Measurements from ENCODE around the gene SORCS3.

Gene SORCS3

DNA sequence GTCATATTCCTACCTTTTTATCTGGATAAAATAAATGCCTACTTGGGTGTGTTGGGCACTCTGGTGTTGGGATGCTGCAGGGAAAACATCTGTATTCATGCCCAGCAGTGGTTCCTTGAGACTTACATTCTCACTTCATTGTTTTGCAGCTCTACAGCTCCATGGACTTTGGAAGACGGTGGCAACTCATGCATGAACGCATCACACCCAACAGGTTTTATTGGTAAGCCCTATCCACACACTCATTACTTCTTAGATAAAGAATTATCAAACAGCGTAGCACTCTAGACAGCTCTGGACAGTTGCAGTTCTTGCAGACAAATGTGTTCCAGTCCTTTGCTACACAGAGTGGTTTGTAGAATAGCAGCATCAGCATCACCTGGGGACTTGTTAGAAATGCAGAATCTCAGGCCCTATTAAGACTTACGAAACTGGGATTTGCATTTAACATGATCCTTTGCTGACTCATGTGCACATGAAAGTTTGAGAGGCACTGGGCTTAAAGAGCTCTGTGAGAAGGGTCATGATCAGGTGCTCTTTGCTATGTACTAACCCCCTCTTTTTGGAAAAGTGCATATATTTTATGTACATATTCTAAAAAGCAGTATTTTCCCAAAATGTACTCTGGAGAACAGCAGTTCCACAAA is 401.9 kb downstream of the SORCS3 start:
- CTCF ChIA-PET, result no interaction called here
- POLR2A ChIA-PET, result no interaction called here
- TF ChIP-seq, protein P1, sequence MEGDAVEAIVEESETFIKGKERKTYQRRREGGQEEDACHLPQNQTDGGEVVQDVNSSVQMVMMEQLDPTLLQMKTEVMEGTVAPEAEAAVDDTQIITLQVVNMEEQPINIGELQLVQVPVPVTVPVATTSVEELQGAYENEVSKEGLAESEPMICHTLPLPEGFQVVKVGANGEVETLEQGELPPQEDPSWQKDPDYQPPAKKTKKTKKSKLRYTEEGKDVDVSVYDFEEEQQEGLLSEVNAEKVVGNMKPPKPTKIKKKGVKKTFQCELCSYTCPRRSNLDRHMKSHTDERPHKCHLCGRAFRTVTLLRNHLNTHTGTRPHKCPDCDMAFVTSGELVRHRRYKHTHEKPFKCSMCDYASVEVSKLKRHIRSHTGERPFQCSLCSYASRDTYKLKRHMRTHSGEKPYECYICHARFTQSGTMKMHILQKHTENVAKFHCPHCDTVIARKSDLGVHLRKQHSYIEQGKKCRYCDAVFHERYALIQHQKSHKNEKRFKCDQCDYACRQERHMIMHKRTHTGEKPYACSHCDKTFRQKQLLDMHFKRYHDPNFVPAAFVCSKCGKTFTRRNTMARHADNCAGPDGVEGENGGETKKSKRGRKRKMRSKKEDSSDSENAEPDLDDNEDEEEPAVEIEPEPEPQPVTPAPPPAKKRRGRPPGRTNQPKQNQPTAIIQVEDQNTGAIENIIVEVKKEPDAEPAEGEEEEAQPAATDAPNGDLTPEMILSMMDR (IDR thresholded peaks at IDR 0.05; ENCODE audit: insufficient read depth, low read length, missing control alignments), result no peak
- DNase-seq (ENCODE audit: low read depth, low spot score), result no peak
- H3K4me3 ChIP-seq (ENCODE audit: low read depth, low read length), result no peak overlapping the region

DNA sequence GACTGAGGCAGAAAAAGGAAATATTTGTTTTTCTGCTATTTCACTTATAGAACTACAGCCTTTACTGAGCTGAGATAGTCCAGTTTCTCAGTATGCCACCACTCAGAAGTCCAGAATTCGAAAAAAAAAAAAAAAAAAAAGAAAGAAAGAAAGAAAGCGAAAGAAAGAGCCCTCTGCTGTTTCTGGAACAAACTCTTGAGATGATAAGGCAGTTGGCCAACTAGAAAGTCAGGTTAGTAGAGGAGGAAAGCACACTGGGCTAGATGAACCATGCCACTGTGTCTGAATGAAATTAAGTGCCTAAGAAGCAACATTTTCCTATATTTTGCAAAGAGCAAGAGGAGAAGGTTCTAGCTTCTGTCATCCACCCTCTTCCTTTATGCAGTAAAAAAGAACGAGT is 403.8 kb downstream of the SORCS3 start:
- DNase-seq (ENCODE audit: low read depth, low spot score), result no peak
- no peak overlapping the region for H3K4me3 ChIP-seq (ENCODE audit: low read depth, low read length)
- POLR2A ChIA-PET, result no interaction called here
- CTCF ChIA-PET, result no interaction called here
- TF ChIP-seq, protein P1 (IDR thresholded peaks at IDR 0.05; ENCODE audit: insufficient read depth, low read length, missing control alignments), result no peak

DNA sequence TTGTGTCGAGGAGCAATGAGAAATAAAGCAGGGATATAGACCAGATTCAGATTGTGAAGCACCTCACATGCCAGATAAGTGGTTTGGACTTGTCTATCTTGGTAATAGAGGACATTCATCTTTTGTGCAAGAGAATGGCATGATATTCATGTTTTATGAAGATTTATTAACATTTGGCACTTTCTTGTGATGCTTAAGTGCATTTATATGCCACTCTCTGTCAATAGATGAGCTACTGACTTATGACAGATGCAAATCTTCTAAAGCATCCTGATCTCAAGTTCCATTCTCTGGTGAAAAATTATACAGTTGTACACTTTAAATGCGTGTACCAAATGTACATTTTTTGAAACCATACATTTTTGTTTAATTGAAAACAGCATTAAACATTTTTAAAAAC is 415.3 kb downstream of the SORCS3 start:
- TF ChIP-seq, protein P1 (IDR thresholded peaks at IDR 0.05; ENCODE audit: insufficient read depth, low read length, missing control alignments), result no peak
- CTCF ChIA-PET, result no interaction called here
- no peak overlapping the region for H3K4me3 ChIP-seq (ENCODE audit: low read depth, low read length)
- POLR2A ChIA-PET, result no interaction called here
- DNase-seq (ENCODE audit: low read depth, low spot score), result no peak

DNA sequence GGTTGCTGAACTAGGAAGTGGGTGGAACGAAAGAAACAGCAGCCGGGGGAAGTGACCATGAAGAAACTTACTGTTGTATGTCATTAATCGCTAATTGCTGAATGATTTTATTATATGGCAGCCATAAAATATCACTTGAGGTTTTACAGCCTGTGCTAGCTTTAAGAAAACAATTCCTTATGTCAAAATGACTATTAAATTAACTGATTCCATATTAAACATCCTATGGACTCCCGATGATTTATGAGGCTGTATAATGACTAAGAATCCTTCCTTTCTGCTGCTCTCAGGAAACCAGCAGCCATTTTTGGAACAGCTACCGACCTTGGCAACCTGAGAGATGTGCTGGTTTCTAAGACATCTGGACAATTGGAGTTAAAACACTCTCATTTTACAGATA is 421.9 kb downstream of the SORCS3 start:
- ChIA-PET POLR2A (no interaction called here), CTCF (no interaction called here)
- TF ChIP-seq, protein P1 (IDR thresholded peaks at IDR 0.05; ENCODE audit: insufficient read depth, low read length, missing control alignments), result no peak
- DNase-seq (ENCODE audit: low read depth, low spot score), result no peak
- no peak overlapping the region for H3K4me3 ChIP-seq (ENCODE audit: low read depth, low read length)

DNA sequence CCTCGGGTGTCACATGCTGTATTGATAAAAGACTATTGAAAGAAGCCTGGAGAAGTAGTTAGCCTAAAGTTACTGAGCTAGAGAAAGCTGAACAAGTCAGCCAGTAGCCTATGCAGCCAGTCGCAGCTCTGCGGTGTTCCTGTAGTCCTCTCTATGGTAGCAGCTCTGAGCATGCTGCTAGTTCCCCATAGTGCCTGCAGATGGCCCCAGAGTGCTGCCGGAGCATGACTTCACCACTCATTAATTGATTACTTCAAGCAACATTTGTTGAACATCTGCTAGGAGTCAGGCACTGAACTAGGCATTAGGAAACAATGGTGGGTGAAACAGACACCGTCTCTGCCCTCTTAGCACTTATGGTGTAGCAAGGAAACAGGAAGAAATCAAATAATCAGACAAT is 422.7 kb downstream of the SORCS3 start:
- ChIA-PET POLR2A (no interaction called here), CTCF (no interaction called here)
- TF ChIP-seq, protein P1 (IDR thresholded peaks at IDR 0.05; ENCODE audit: insufficient read depth, low read length, missing control alignments), result peak; percentile 62
- DNase-seq (ENCODE audit: low read depth, low spot score), result no peak
- H3K4me3 ChIP-seq (ENCODE audit: low read depth, low read length), result no peak overlapping the region

DNA sequence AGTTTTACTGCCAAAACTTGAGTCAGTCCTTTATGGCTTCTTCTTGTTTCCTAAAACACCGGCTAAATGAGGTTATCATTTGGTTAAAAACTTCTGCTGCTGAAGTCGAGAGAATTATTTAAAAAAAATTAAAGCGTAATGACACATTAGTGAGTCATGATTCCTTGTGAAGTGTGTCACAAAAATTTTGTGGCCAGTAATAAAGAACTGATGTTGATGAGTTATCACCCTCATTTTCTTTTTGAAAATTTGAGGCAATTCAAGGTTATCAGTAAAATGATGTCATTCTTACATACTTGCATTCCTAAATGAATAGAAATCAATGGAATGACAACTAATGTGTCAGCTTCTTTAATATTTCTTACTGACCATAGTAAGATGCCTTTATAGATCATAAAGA is 427.4 kb downstream of the SORCS3 start:
- ChIA-PET POLR2A (no interaction called here), CTCF (no interaction called here)
- H3K4me3 ChIP-seq (ENCODE audit: low read depth, low read length), result no peak overlapping the region
- DNase-seq (ENCODE audit: low read depth, low spot score), result peak; percentile 12
- TF ChIP-seq, protein P1 (IDR thresholded peaks at IDR 0.05; ENCODE audit: insufficient read depth, low read length, missing control alignments), result no peak

Measured in AG04449 (cell line).